Keratinocyte (primary cell): ENCODE results near the gene CFAP46. TPM values are rescaled to one million over a fixed set of nuclear protein-coding genes. Genes with fewer than 3 reads are reported as not detected.

ENCODE experiments used
- DNase-seq: peaks from one replicate; pipeline ENCODE4 v3.0.0-alpha.2; 2011; ENCODE audit warnings: low read depth, missing footprints, low spot score
- FAIRE-seq: peaks from 2 replicates; lab custom pipeline; 2011; peaks lifted over from hg19 to GRCh38; lab: Jason Lieb, UNC
- H2AFZ ChIP-seq: 2 replicates; pipeline ENCODE4 v1.6.0; 2012; ENCODE audit warnings: low read length, control low read depth, inconsistent platforms; ENCODE audit not compliant: control insufficient read depth
- H3K27ac ChIP-seq: 2 replicates; pipeline ENCODE4 v1.5.1; 2011; ENCODE audit warnings: low read length; ENCODE audit not compliant: control insufficient read depth, insufficient read depth
- H3K27me3 ChIP-seq: 3 replicates; pipeline ENCODE4 v1.6.0; 2011; ENCODE audit warnings: low read length; ENCODE audit not compliant: control insufficient read depth, insufficient read depth; ENCODE audit errors: extremely low read depth
- H3K36me3 ChIP-seq, 2 experiments: 2 replicates in 1 of 2; 3 replicates in 1 of 2; pipeline ENCODE4 v1.5.1; 2011; ENCODE audit warnings: low read length in 2 of 2, mild to moderate bottlenecking in 1 of 2; ENCODE audit not compliant: control insufficient read depth in 2 of 2, insufficient read depth in 2 of 2; ENCODE audit errors: extremely low read depth in 1 of 2
- H3K4me1 ChIP-seq: 3 replicates; pipeline ENCODE4 v1.5.1; 2011; ENCODE audit warnings: low read length; ENCODE audit not compliant: control insufficient read depth, insufficient read depth; ENCODE audit errors: extremely low read depth
- H3K4me2 ChIP-seq: 3 replicates; pipeline ENCODE4 v1.6.0; 2011; ENCODE audit warnings: low read depth, low read length; ENCODE audit not compliant: control insufficient read depth, insufficient read depth; ENCODE audit errors: extremely low read depth
- H3K4me3 ChIP-seq, 3 experiments: fragments of 200-600 bp in 1 of 3; sonication (generic) in 1 of 3; 2 replicates in 2 of 3; 3 replicates in 1 of 3; pipeline ENCODE4 v1.5.1; 2011 to 2016; ENCODE audit warnings: low read length in 3 of 3, mild to moderate bottlenecking in 3 of 3, control low read depth in 2 of 3, inconsistent platforms in 1 of 3, low read depth in 1 of 3, mixed read lengths in 1 of 3, mixed run types in 1 of 3, moderate library complexity in 1 of 3; ENCODE audit not compliant: control insufficient read depth in 2 of 3, insufficient read depth in 2 of 3; ENCODE audit errors: extremely low read depth in 1 of 3
- H3K79me2 ChIP-seq: 2 replicates; pipeline ENCODE4 v1.6.0; 2012; ENCODE audit warnings: low read length; ENCODE audit not compliant: control insufficient read depth, insufficient read depth
- H3K9ac ChIP-seq: 3 replicates; pipeline ENCODE4 v1.6.0; 2011; ENCODE audit warnings: low read length; ENCODE audit not compliant: control insufficient read depth, insufficient read depth; ENCODE audit errors: extremely low read depth
- H3K9me1 ChIP-seq: 3 replicates; pipeline ENCODE4 v1.6.0; 2011; ENCODE audit warnings: low read length; ENCODE audit not compliant: control insufficient read depth, insufficient read depth; ENCODE audit errors: extremely low read depth
- H3K9me3 ChIP-seq: 2 replicates; pipeline ENCODE4 v1.5.1; 2012; ENCODE audit warnings: low read depth, low read length; ENCODE audit not compliant: control insufficient read depth
- H4K20me1 ChIP-seq: 3 replicates; pipeline ENCODE4 v1.6.0; 2011; ENCODE audit warnings: low read length; ENCODE audit not compliant: control insufficient read depth, insufficient read depth; ENCODE audit errors: extremely low read depth
- EZH2 ChIP-seq: IDR thresholded peaks from one replicate; pipeline ENCODE4 v1.6.1; 2012; ENCODE audit warnings: inconsistent platforms, mild to moderate bottlenecking, low read length, moderate library complexity
- dilution Hi-C: fragments of 300-500 bp; cut with MboI; formaldehyde crosslinking; loops from one replicate; pipeline ENCODE4 v1.7.0; 2020; ENCODE audit warnings: low sequenced_read_pairs; ENCODE audit not compliant: extremely low pct_ligation_motif_present
- polyA plus RNA-seq, 5 experiments: library from polyadenylated mRNA; depleted of rRNA in 3 of 5; stranded (reverse) in 3 of 5; stranded (forward) in 1 of 5; unstranded in 1 of 5; fragments of >200 nt; gene quantifications; 1 replicate in 1 of 5; 2 replicates in 3 of 5; 3 replicates in 1 of 5; pipeline versions ENCODE4 v1.2.1 to v1.2.3, GENCODE V29; 2011 to 2012; ENCODE audit warnings: missing spikeins in 2 of 5, low read depth in 1 of 5, low replicate concordance in 1 of 5
- TF ChIP-seq, protein P1 (sequence below), 3 experiments: IDR thresholded peaks in 1 of 3; conservative IDR thresholded peaks in 1 of 3; optimal IDR thresholded peaks in 1 of 3; 2 replicates in 2 of 3; 3 replicates in 1 of 3; pipeline versions ENCODE3 to v1.5.1; 2011; ENCODE audit warnings: low read length in 3 of 3, mild to moderate bottlenecking in 3 of 3, moderate library complexity in 2 of 3, control low read depth in 1 of 3, inconsistent platforms in 1 of 3; ENCODE audit not compliant: insufficient read depth in 2 of 3; ENCODE audit errors: extremely low read depth in 1 of 3

The CFAP46 gene
- polyA plus RNA-seq, 1 donor (not counting 4 experiments of a cell fraction or from before 2014, with no cell fraction given), result 1.00 TPM

DNA sequence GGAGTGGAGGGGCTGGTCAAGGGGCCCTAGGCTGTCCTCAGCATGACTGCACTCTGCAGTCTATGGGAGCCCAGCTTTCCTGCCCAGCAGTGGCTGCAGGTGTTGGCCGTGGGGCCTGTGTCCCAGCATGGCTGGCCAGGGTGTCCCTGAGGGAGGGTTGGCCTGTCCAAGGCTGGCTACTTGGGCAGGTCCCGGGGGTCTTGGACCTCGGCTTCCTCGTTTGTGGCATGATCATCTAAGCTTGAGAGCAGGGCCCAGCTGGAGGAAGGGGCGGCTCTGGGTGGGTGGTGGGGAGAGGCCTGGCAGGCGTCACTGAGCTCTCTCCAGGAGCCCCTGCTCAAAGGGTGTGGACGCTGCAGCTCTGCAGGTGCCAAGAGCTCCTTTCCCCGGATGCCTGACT lies 43.7 kb upstream of the CFAP46 start:
- no peaks in the 10 kb centered on the region for H3K9me1 ChIP-seq
- H2AFZ ChIP-seq, result no peak overlapping the region
- DNase-seq (no peak), FAIRE-seq (no peak)
- H3K9me3 ChIP-seq, result no peaks in the 10 kb centered on the region
- H3K4me3 ChIP-seq, result no peak overlapping the region
- no peak overlapping the region for H3K27ac ChIP-seq
- no peak overlapping the region for H3K4me2 ChIP-seq
- H4K20me1 ChIP-seq, result no peaks in the 10 kb centered on the region
- no peaks in the 10 kb centered on the region for H3K36me3 ChIP-seq
- dilution Hi-C loops, result no loop called here
- no peaks in the 10 kb centered on the region for H3K79me2 ChIP-seq
- H3K4me1 ChIP-seq, result no peaks in the 10 kb centered on the region
- no peak overlapping the region for H3K9ac ChIP-seq
- no peak for TF ChIP-seq EZH2
- TF ChIP-seq, protein P1, sequence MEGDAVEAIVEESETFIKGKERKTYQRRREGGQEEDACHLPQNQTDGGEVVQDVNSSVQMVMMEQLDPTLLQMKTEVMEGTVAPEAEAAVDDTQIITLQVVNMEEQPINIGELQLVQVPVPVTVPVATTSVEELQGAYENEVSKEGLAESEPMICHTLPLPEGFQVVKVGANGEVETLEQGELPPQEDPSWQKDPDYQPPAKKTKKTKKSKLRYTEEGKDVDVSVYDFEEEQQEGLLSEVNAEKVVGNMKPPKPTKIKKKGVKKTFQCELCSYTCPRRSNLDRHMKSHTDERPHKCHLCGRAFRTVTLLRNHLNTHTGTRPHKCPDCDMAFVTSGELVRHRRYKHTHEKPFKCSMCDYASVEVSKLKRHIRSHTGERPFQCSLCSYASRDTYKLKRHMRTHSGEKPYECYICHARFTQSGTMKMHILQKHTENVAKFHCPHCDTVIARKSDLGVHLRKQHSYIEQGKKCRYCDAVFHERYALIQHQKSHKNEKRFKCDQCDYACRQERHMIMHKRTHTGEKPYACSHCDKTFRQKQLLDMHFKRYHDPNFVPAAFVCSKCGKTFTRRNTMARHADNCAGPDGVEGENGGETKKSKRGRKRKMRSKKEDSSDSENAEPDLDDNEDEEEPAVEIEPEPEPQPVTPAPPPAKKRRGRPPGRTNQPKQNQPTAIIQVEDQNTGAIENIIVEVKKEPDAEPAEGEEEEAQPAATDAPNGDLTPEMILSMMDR (optimal IDR thresholded peaks at IDR 0.05 in 1 of 3, IDR thresholded peaks at IDR 0.05 in 1 of 3, conservative IDR thresholded peaks at IDR 0.05 in 1 of 3; ENCODE audit: extremely low read depth in 1 of 3, insufficient read depth in 2 of 3, low read length in 3 of 3), result no peak
- H3K27me3 ChIP-seq, result peaks cover 25% of the 10 kb centered on the region

GRCh38 chr10:132985546-132985900 lies 43.2 kb upstream of the CFAP46 start:
- no peak overlapping the region for H3K4me2 ChIP-seq
- no peaks in the 10 kb centered on the region for H3K9me1 ChIP-seq
- no peaks in the 10 kb centered on the region for H3K4me1 ChIP-seq
- no peaks in the 10 kb centered on the region for H3K79me2 ChIP-seq
- H3K27ac ChIP-seq, result no peak overlapping the region
- no peaks in the 10 kb centered on the region for H3K36me3 ChIP-seq
- no peak overlapping the region for H3K9ac ChIP-seq
- dilution Hi-C loops, result no loop called here
- no peak overlapping the region for H3K4me3 ChIP-seq
- no peaks in the 10 kb centered on the region for H4K20me1 ChIP-seq
- FAIRE-seq (no peak), DNase-seq (no peak)
- H2AFZ ChIP-seq, result no peak overlapping the region
- peaks cover 25% of the 10 kb centered on the region for H3K27me3 ChIP-seq
- H3K9me3 ChIP-seq, result no peaks in the 10 kb centered on the region
- TF ChIP-seq, protein P1 (optimal IDR thresholded peaks at IDR 0.05 in 1 of 3, IDR thresholded peaks at IDR 0.05 in 1 of 3, conservative IDR thresholded peaks at IDR 0.05 in 1 of 3; ENCODE audit: extremely low read depth in 1 of 3, insufficient read depth in 2 of 3, low read length in 3 of 3), result no peak
- TF ChIP-seq EZH2, result no peak
